Measurements from ENCODE around the gene FAAP20. TPM values are rescaled to one million over a fixed set of nuclear protein-coding genes. Genes with fewer than 3 reads are reported as not detected.

FAAP20 gene
- total RNA-seq, 1 experiment from 2014 or later: 36.3 TPM

DNA sequence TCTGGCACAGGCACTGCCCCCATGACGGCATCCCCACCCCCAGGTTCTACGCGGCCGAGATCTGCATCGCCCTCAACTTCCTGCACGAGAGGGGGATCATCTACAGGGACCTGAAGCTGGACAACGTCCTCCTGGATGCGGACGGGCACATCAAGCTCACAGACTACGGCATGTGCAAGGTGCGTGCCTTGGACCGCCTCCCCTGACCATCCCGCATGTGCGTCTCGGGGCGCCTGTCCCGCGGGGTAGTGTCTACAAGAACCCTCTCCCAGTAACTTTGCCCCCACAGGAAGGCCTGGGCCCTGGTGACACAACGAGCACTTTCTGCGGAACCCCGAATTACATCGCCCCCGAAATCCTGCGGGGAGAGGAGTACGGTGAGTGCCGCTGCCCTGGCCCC lies 22.6 kb downstream of the FAAP20 start:
- no TSS peak for BruUV-seq (replicated peaks)
- no peaks in the 10 kb centered on the region for H3K4me1 Mint-ChIP-seq (ENCODE audit: low read depth, unreplicated experiment)
- H3K36me3 Mint-ChIP-seq (ENCODE audit: insufficient read depth, unreplicated experiment): peaks cover 24% of the 10 kb centered on the region
- CTCF ChIA-PET: no interaction called here
- H3K27ac Mint-ChIP-seq (ENCODE audit: unreplicated experiment): no peak overlapping the region
- intact Hi-C loops (cut with micrococcal nuclease; ENCODE audit: unreplicated experiment): no loop called here
- H3K27me3 Mint-ChIP-seq (ENCODE audit: unreplicated experiment): no peaks in the 10 kb centered on the region
- no peak overlapping the region for H3K4me3 Mint-ChIP-seq (ENCODE audit: low read depth, unreplicated experiment)
- no peak for TF ChIP-seq CTCF (IDR thresholded peaks at IDR 0.05; ENCODE audit: unreplicated experiment)
- DNase-seq: no peak
- no peaks in the 10 kb centered on the region for H3K9me3 Mint-ChIP-seq (ENCODE audit: low read depth, unreplicated experiment)

- Mint-ChIP-seq H3K9me3 (ENCODE audit: low read depth, unreplicated experiment) (no peaks in the 10 kb centered on the region), H3K36me3 (ENCODE audit: insufficient read depth, unreplicated experiment) (peaks cover 24% of the 10 kb centered on the region), H3K27ac (ENCODE audit: unreplicated experiment) (no peak overlapping the region), H3K27me3 (ENCODE audit: unreplicated experiment) (no peaks in the 10 kb centered on the region), H3K4me3 (ENCODE audit: low read depth, unreplicated experiment) (no peak overlapping the region), H3K4me1 (ENCODE audit: low read depth, unreplicated experiment) (no peaks in the 10 kb centered on the region)
- BruUV-seq (replicated peaks): no TSS peak
- TF ChIP-seq CTCF (IDR thresholded peaks at IDR 0.05; ENCODE audit: unreplicated experiment): no peak
- intact Hi-C loops (cut with micrococcal nuclease; ENCODE audit: unreplicated experiment): no loop called here
- CTCF ChIA-PET: no interaction called here
- no peak for DNase-seq
These were observed 24.4 kb downstream of the FAAP20 start for GRCh38 chr1:2170211-2170610.

- no peak overlapping the region for H3K4me3 Mint-ChIP-seq (ENCODE audit: low read depth, unreplicated experiment)
- intact Hi-C loops (cut with micrococcal nuclease; ENCODE audit: unreplicated experiment): no loop called here
- TF ChIP-seq CTCF (IDR thresholded peaks at IDR 0.05; ENCODE audit: unreplicated experiment): no peak
- no peak for DNase-seq
- no peaks in the 10 kb centered on the region for H3K4me1 Mint-ChIP-seq (ENCODE audit: low read depth, unreplicated experiment)
- peaks cover 22% of the 10 kb centered on the region for H3K36me3 Mint-ChIP-seq (ENCODE audit: insufficient read depth, unreplicated experiment)
- no peak overlapping the region for H3K27ac Mint-ChIP-seq (ENCODE audit: unreplicated experiment)
- no peaks in the 10 kb centered on the region for H3K9me3 Mint-ChIP-seq (ENCODE audit: low read depth, unreplicated experiment)
- H3K27me3 Mint-ChIP-seq (ENCODE audit: unreplicated experiment): no peaks in the 10 kb centered on the region
- BruUV-seq (replicated peaks): no TSS peak
- CTCF ChIA-PET: no interaction called here
These were observed 25.3 kb downstream of the FAAP20 start for GRCh38 chr1:2169200-2169836.

- DNase-seq: no peak
- CTCF ChIA-PET: no interaction called here
- TF ChIP-seq CTCF (IDR thresholded peaks at IDR 0.05; ENCODE audit: unreplicated experiment): no peak
- no peak overlapping the region for H3K4me3 Mint-ChIP-seq (ENCODE audit: low read depth, unreplicated experiment)
- H3K27ac Mint-ChIP-seq (ENCODE audit: unreplicated experiment): no peak overlapping the region
- intact Hi-C loops (cut with micrococcal nuclease; ENCODE audit: unreplicated experiment): no loop called here
- H3K9me3 Mint-ChIP-seq (ENCODE audit: low read depth, unreplicated experiment): no peaks in the 10 kb centered on the region
- H3K36me3 Mint-ChIP-seq (ENCODE audit: insufficient read depth, unreplicated experiment): peaks cover 18% of the 10 kb centered on the region
- H3K4me1 Mint-ChIP-seq (ENCODE audit: low read depth, unreplicated experiment): no peaks in the 10 kb centered on the region
- no TSS peak for BruUV-seq (replicated peaks)
- H3K27me3 Mint-ChIP-seq (ENCODE audit: unreplicated experiment): no peaks in the 10 kb centered on the region
These were observed 26.0 kb downstream of the FAAP20 start for GRCh38 chr1:2168535-2168934.

All from Calu3 (cell line).